ENCODE data around the gene SGCA.

GRCh38 chr17:50152736-50153135 is 13.1 kb upstream of the SGCA start:
- TF ChIP-seq CTCF (IDR thresholded peaks at IDR 0.05) = no peak
- no peak for TF ChIP-seq EP300 (IDR thresholded peaks at IDR 0.05)
- TF ChIP-seq POLR2A (IDR thresholded peaks at IDR 0.05) = no peak

All from tibial nerve (tissue), 4 donors.